OCI-LY7 (cell line): ENCODE measurements around the gene PLCZ1. TPM values are rescaled to one million over a fixed set of nuclear protein-coding genes. Genes with fewer than 3 reads are reported as not detected.

Experiments used
- BruUV-seq: library from RNA; stranded (reverse); fragments of 400-500 nt; replicated peaks from 2 replicates; lab custom pipeline; 2021; lab: Mats Ljungman, UMichigan
- CTCF ChIA-PET: fragments of 300-600 bp; sonication (Branson Sonifier 250); formaldehyde crosslinking; loops from one replicate; lab custom pipeline; 2022; ENCODE audit warnings: antibody characterized with exemption; ENCODE audit not compliant: unreplicated experiment; lab: Charles Lee
- POLR2A ChIA-PET: fragments of 300-600 bp; sonication (Branson Sonifier 250); formaldehyde crosslinking; loops from one replicate; lab custom pipeline; 2022; ENCODE audit warnings: antibody characterized with exemption; lab: Charles Lee
- DNase-seq: peaks from one replicate; pipeline ENCODE4 v3.0.0-alpha.2; 2015; ENCODE audit warnings: low spot score
- H2AFZ ChIP-seq: fragments of 200-600 bp; sonication (generic), shearing (Covaris generic); 2 replicates; pipeline ENCODE4 v1.6.1; 2014; ENCODE audit warnings: mild to moderate bottlenecking, antibody characterized with exemption, low read length, moderate library complexity
- H3K27ac ChIP-seq: fragments of 200-600 bp; sonication (generic); 2 replicates; pipeline ENCODE4 v1.5.1; 2014; ENCODE audit warnings: mixed run types, low read depth, mild to moderate bottlenecking, moderate library complexity, low read length, inconsistent platforms; ENCODE audit not compliant: poor library complexity, severe bottlenecking
- H3K36me3 ChIP-seq: fragments of 200-600 bp; sonication (generic); 2 replicates; pipeline ENCODE4 v1.6.1; 2014; ENCODE audit warnings: mild to moderate bottlenecking, antibody characterized with exemption, low read length, moderate library complexity, mixed read lengths; ENCODE audit not compliant: insufficient read depth
- H3K4me1 ChIP-seq: fragments of 200-600 bp; sonication (generic); 2 replicates; pipeline ENCODE4 v1.5.1; 2014; ENCODE audit warnings: mild to moderate bottlenecking, low read length; ENCODE audit not compliant: insufficient read depth, poor library complexity, severe bottlenecking
- H3K4me2 ChIP-seq: fragments of 200-600 bp; sonication (generic); 2 replicates; pipeline ENCODE4 v1.6.1; 2014; ENCODE audit warnings: mild to moderate bottlenecking, low read length
- H3K4me3 ChIP-seq: fragments of 200-600 bp; sonication (generic); 2 replicates; pipeline ENCODE4 v1.5.1; 2014; ENCODE audit warnings: mild to moderate bottlenecking, low read depth, low read length; ENCODE audit not compliant: poor library complexity, severe bottlenecking
- H3K79me2 ChIP-seq: fragments of 200-600 bp; sonication (generic); 2 replicates; pipeline ENCODE4 v1.6.1; 2016; ENCODE audit warnings: low read depth, mild to moderate bottlenecking, low read length, moderate library complexity, mixed read lengths; ENCODE audit not compliant: insufficient read depth
- H3K9me2 ChIP-seq: fragments of 200-600 bp; sonication (generic); 2 replicates; pipeline ENCODE4 v1.6.1; 2016; ENCODE audit warnings: mild to moderate bottlenecking, low read length, mixed read lengths; ENCODE audit not compliant: insufficient read depth
- H3K9me3 ChIP-seq: fragments of 200-600 bp; sonication (generic); 2 replicates; pipeline ENCODE4 v1.6.1; 2014; ENCODE audit warnings: mild to moderate bottlenecking, mixed run types, low read length, mixed read lengths
- H4K20me1 ChIP-seq: fragments of 200-600 bp; sonication (generic); 2 replicates; pipeline ENCODE4 v1.6.1; 2014; ENCODE audit warnings: mild to moderate bottlenecking, antibody characterized with exemption, low read length, moderate library complexity, mixed read lengths; ENCODE audit not compliant: insufficient read depth
- EZH2phosphoT487 ChIP-seq: fragments of 200-600 bp; sonication (generic); IDR thresholded peaks from 2 replicates; pipeline ENCODE4 v1.6.1; 2018; ENCODE audit warnings: low read depth, borderline replicate concordance, mild to moderate bottlenecking, mixed run types, antibody characterized with exemption, low read length, moderate library complexity, mixed read lengths
- intact Hi-C: fragments of 100-400 bp; cut with micrococcal nuclease; formaldehyde crosslinking; loops from one replicate; pipeline ENCODE4 v1.10.0; 2022; ENCODE audit not compliant: unreplicated experiment
- total RNA-seq, 2 experiments: library from RNA; depleted of rRNA in 1 of 2; stranded (reverse); fragments of >200 nt in 1 of 2; shearing (Covaris generic) in 1 of 2; gene quantifications; 2 replicates each; pipeline ENCODE4 v1.2.3, GENCODE V29; 2014 to 2022
- TF ChIP-seq, protein P1 (sequence below): fragments of 200-600 bp; sonication (generic); conservative IDR thresholded peaks from 2 replicates; pipeline ENCODE4 v1.5.1; 2014; ENCODE audit warnings: mild to moderate bottlenecking, antibody characterized with exemption, low read length, moderate library complexity, mixed read lengths

PLCZ1 gene
- total RNA-seq, 2 experiments from 2014 or later, result not detected

DNA sequence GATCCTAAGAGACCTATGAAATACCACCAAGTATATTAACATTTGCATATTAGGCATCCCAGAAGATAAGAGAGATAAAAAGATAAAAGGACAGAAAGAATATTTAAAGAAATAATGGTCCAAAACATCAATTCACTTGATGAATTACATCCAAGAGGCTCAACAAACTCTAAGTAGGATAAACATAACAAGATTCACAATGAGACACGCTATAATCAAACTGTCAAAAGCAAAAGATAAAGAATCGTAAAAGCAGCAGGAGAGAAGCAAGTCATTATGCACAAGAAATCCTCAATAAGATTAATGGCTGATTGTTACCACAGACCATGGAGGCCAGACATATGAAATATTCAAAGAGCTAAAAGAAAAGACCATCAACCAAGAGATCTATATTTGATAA, 79.6 kb downstream of the PLCZ1 start:
- Histone ChIP-seq H4K20me1 (no peaks in the 10 kb centered on the region), H3K4me1 (no peaks in the 10 kb centered on the region), H3K27ac (no peak overlapping the region), H3K9me3 (no peaks in the 10 kb centered on the region), H3K79me2 (no peaks in the 10 kb centered on the region), H3K9me2 (no peaks in the 10 kb centered on the region), H3K4me3 (no peak overlapping the region), H3K36me3 (no peaks in the 10 kb centered on the region), H3K4me2 (no peak overlapping the region), H2AFZ (no peak overlapping the region)
- ChIA-PET POLR2A (no interaction called here), CTCF (no interaction called here)
- intact Hi-C loops, result no loop called here
- no TSS peak for BruUV-seq
- no peak for DNase-seq
- no peak for TF ChIP-seq EZH2phosphoT487
- TF ChIP-seq, protein P1, sequence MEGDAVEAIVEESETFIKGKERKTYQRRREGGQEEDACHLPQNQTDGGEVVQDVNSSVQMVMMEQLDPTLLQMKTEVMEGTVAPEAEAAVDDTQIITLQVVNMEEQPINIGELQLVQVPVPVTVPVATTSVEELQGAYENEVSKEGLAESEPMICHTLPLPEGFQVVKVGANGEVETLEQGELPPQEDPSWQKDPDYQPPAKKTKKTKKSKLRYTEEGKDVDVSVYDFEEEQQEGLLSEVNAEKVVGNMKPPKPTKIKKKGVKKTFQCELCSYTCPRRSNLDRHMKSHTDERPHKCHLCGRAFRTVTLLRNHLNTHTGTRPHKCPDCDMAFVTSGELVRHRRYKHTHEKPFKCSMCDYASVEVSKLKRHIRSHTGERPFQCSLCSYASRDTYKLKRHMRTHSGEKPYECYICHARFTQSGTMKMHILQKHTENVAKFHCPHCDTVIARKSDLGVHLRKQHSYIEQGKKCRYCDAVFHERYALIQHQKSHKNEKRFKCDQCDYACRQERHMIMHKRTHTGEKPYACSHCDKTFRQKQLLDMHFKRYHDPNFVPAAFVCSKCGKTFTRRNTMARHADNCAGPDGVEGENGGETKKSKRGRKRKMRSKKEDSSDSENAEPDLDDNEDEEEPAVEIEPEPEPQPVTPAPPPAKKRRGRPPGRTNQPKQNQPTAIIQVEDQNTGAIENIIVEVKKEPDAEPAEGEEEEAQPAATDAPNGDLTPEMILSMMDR, result no peak

DNA sequence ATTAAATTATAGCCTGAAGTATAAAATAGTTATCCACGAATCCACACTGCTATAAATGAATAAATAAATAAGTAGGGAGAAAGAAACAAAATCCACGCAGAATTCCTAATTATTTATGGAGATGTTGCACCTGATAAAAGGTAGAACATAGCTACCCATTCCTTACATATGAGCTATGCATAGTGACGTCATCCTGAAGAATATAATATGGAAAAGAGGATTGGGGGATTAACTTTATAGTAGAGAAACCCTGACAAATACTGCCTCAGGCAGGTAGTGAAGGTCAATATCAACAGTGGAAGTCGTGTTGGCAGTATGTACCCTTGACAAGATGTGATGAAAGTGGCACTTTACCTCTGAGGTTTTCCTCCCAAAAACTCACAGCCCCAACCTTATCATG, 82.5 kb downstream of the PLCZ1 start:
- Histone ChIP-seq H3K4me2 (no peak overlapping the region), H3K4me3 (no peak overlapping the region), H3K36me3 (no peaks in the 10 kb centered on the region), H3K4me1 (no peaks in the 10 kb centered on the region), H3K79me2 (no peaks in the 10 kb centered on the region), H3K9me3 (no peaks in the 10 kb centered on the region), H4K20me1 (no peaks in the 10 kb centered on the region), H2AFZ (no peak overlapping the region), H3K9me2 (no peaks in the 10 kb centered on the region), H3K27ac (no peak overlapping the region)
- BruUV-seq, result no TSS peak
- CTCF ChIA-PET, result no interaction called here
- POLR2A ChIA-PET, result interaction anchor here (0.7 kb wide), 2 partner anchors 19 to 190 kb away, joined by 3 to 4 read pairs; no protein-coding TSS in a partner anchor
- no peak for DNase-seq
- TF ChIP-seq, protein P1, result no peak
- TF ChIP-seq EZH2phosphoT487, result no peak
- intact Hi-C loops, result no loop called here

DNA sequence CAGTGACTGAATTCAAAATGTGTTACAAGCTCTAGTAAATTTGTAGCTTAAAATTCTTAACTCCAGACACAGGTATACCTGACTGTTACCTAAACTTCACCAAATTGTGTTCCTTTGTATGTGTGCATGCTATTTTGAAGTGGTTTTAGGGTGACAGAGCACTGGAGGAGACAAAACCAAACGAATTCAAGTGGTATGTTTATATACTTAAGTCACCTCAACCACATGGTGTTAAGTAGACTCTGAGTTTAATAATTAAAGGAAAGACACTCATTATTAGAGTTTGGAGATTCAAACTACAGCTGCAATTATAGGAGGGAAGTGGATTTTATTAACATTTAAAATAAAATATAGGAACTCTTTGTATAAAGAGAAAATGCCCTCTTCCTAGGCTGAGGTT, 84.3 kb downstream of the PLCZ1 start:
- intact Hi-C loops, result no loop called here
- Histone ChIP-seq H3K4me1 (no peaks in the 10 kb centered on the region), H3K79me2 (no peaks in the 10 kb centered on the region), H4K20me1 (no peaks in the 10 kb centered on the region), H3K4me3 (no peak overlapping the region), H3K9me2 (no peaks in the 10 kb centered on the region), H3K36me3 (no peaks in the 10 kb centered on the region), H3K9me3 (no peaks in the 10 kb centered on the region), H3K27ac (no peak overlapping the region), H2AFZ (no peak overlapping the region), H3K4me2 (no peak overlapping the region)
- TF ChIP-seq, protein P1, result no peak
- no peak for TF ChIP-seq EZH2phosphoT487
- ChIA-PET POLR2A (interaction anchor here (0.7 to 1.0 kb wide), 2 partner anchors 16 to 1224 kb away, joined by 3 to 4 read pairs; no protein-coding TSS in a partner anchor), CTCF (no interaction called here)
- no peak for DNase-seq
- BruUV-seq, result no TSS peak
